AG09319 (cell line): ENCODE measurements around the gene MITF.

ENCODE experiments used
- DNase-seq: peaks from one replicate; pipeline ENCODE4 v3.0.0-alpha.2; 2010; ENCODE audit warnings: low read depth; ENCODE audit errors: extremely low read depth
- CTCF ChIP-seq: IDR thresholded peaks from 2 replicates; pipeline ENCODE4 v1.5.1; 2011; ENCODE audit warnings: low read depth, mild to moderate bottlenecking, inconsistent platforms, low read length, moderate library complexity

MITF gene

DNA sequence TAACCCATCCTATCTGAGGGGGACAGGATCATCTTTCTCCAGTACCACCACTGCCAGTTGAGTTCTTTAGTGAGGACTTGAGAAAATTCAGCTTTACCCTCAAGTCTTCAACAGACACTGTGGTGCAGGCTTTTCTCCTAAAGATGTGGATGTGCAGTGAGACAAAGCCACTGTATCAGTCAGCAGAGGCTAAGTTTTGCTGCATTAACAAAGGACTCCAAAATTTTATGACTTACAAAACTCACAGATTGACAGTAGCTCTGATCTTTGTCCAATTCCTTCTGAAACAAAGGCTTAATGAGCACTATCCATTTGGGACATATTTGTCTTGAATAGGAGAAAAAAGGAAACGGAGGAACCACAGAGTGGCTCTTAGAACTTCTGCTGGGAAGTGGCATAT, 87.9 kb downstream of the MITF start:
- no peak for DNase-seq
- no peak for TF ChIP-seq CTCF

DNA sequence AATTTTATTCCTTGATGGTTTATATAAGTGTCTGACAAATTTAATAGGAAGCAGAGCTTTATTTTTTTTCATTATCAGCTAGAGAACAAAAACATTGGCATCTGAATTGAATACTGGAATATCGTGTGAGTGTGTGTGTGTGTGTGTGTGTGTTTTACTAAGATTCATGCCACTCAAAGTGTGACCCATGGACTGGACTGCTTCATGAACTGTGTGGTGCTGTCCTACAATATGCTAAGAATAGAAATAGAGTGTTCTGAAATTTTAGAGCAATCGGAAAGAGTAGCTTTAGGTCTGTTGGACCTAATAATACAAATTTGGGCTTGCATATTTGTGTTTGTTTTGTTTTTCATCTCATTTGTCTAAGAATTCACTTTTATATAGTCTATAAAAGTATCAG, 89.6 kb downstream of the MITF start:
- DNase-seq: no peak
- no peak for TF ChIP-seq CTCF

DNA sequence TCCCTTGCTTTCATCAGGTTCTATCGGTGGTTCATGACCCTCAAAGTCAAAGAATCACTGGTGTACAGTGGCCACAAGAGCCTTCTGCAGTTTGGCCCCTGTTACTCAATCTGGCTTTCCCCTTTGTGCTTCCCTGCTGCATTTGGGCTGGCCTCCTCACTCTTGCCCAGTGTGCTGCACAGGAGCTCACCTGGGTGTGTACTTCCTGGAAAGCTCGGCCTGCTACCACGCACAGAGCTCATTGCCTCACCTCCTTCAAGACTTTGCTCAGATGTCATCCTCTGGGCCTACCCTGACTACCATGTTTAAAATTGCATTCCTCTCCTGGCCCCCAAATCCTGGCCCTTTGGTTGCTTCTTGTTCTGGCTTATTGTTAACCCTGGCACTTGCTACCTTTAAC, 90.9 kb downstream of the MITF start:
- TF ChIP-seq CTCF: no peak

DNA sequence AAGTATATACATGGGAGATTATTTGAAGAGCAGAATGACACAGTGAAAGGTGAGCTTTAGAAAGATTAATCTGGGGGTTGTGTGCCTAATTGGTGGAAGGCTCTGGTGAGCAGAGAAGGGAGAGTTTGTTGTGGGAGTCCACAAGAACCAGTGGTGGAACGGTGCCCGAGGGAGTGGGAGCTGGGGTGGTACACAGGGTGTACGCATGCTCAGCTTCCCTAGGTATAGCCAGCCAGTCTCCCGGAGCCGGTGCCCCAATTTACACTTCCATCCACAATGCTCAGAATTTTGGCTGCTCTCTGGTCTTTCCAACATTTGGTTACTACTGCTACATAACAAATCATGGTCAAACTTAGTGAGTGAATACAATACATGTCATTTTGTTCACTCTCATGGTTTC, 92.5 kb downstream of the MITF start:
- TF ChIP-seq CTCF: no peak
- DNase-seq: no peak

More for the DNA sequence above, 90.9 kb downstream of the MITF start:
- no peak for DNase-seq

- TF ChIP-seq CTCF: no peak
- no peak for DNase-seq
Observed at GRCh38 chr3:69833591-69833990, 94.3 kb downstream of the MITF start.

DNA sequence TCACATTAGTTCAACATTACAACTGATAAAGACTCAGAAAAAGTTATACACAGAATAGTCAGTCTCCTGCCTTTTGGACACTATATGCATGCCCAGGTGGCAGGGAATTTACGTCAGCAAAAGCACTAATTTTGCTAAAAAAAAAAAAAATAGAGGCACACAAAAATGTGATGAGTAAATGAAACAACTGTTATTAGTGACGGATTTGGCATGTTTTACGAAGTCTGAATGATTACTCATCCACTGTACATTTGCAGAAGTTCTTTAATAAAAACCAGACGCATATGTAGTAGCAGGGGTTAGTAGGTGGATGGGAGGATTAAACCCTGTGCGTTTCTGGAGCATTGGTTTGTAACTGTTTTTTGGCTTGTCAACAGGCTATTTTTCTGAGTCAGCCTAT, 99.0 kb downstream of the MITF start:
- no peak for TF ChIP-seq CTCF
- DNase-seq: peak; percentile 84

DNA sequence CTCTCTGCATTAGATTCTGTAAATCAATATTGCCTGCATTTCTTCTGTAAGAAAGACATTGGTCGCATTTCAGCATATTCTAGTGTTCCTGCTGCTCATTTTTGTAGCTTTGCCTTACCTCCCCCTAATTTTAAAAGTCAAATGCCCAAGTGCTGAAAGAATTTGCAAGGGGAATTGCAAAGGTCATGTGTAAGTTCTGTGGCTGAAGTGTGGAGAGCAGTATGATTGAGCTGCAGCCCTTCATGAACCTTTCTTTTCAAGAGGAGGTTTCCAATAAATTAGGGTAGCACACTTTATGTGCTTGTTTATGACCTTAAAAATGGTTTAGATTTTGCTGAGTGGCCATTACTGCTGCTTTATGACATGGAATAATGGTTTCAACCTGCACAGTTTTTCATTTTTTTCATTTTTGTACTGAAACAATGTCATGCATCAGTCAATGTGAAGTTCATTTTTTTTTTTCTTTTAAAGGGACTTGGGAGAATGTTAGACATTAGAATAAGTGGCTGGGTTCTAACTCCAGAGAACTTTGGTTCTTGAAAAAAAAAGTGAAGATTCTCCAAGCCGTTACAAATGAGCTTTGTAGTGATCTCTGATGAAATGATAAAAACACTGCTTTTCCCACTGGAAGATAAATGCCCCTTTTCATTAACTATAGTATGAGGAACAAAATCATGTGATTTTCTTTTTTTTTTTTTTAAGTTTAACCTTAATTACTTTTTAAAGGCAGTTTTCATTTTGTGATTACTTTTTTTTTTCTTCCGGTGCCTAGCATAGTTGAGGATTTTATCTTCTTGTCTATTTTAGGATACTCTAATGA, 99.6 kb downstream of the MITF start:
- no peak for DNase-seq
- no peak for TF ChIP-seq CTCF
